Left lung (tissue), 10 donors: ENCODE data around the gene PIK3AP1. TPM values are rescaled to one million over a fixed set of nuclear protein-coding genes. Genes with fewer than 3 reads are reported as not detected.

Experiments used
- ATAC-seq: fragments of 200-7000 bp; cut with Tn5 transposase; one replicate; pipeline ENCODE4 v1.9.1; 2020; ENCODE audit warnings: moderate library complexity
- DNase-seq, 4 donors: peaks; one replicate each; pipeline ENCODE4 v3.0.0-alpha.2; 2013 to 2020
- H3K27ac ChIP-seq, 2 donors: fragments of 200-600 bp; sonication (generic) in 1 of 2; one replicate each; pipeline versions ENCODE4 v1.5.0 to v1.8.0; 2020 to 2021
- H3K27me3 ChIP-seq, 2 donors: fragments of 200-600 bp; sonication (generic) in 1 of 2; one replicate each; pipeline versions ENCODE4 v1.5.0 to v1.8.0; 2020 to 2021
- H3K36me3 ChIP-seq, 2 donors: fragments of 200-600 bp; sonication (generic) in 1 of 2; one replicate each; pipeline versions ENCODE4 v1.5.0 to v1.8.0; 2020 to 2021
- H3K4me1 ChIP-seq, 2 donors: fragments of 200-600 bp; one replicate each; pipeline ENCODE4 v1.8.0; 2021
- H3K4me3 ChIP-seq, 2 donors: fragments of 200-600 bp; sonication (generic) in 1 of 2; one replicate each; pipeline versions ENCODE4 v1.5.0 to v1.8.0; 2020 to 2021; ENCODE audit warnings: mild to moderate bottlenecking in 1 of 2
- H3K9me3 ChIP-seq, 2 donors: fragments of 200-600 bp; sonication (generic) in 1 of 2; one replicate each; pipeline versions ENCODE4 v1.5.0 to v1.8.0; 2020 to 2021
- intact Hi-C, 2 donors: fragments of 100-400 bp; cut with DNase I; formaldehyde crosslinking; loops; one replicate each; pipeline versions ENCODE4 v1.11.2 to v1.14.2; 2022
- polyA plus RNA-seq, 6 donors: library from polyadenylated mRNA; unstranded; fragments of 120-200 nt; gene quantifications; one replicate each; pipeline ENCODE4 v1.2.1, GENCODE V29; 2013; ENCODE audit not compliant: insufficient read length in 6 of 6
- total RNA-seq, 2 donors: library from RNA; stranded (reverse); fragmentation: NEBNext Ultra II Directional; extraction: Animal tissue kit (Norgen Biotek cat#: 25700); gene quantifications; one replicate each; pipeline ENCODE4 v1.2.1, GENCODE V29; 2021
- TF ChIP-seq, protein P1 (sequence below), 2 donors: fragments of 200-600 bp; sonication (generic) in 1 of 2; IDR thresholded peaks; one replicate each; pipeline versions ENCODE4 v1.5.0 to v1.8.0; 2021; ENCODE audit warnings: antibody characterized with exemption in 2 of 2
- donor health status: DM: no; HTN: yes; CAD: no.
- donor health status: DM: no; HTN: no; CAD: no.

PIK3AP1 gene
- total and polyA plus RNA-seq, 8 donors = 2.3 to 91.3 (median 3.6) TPM

DNA sequence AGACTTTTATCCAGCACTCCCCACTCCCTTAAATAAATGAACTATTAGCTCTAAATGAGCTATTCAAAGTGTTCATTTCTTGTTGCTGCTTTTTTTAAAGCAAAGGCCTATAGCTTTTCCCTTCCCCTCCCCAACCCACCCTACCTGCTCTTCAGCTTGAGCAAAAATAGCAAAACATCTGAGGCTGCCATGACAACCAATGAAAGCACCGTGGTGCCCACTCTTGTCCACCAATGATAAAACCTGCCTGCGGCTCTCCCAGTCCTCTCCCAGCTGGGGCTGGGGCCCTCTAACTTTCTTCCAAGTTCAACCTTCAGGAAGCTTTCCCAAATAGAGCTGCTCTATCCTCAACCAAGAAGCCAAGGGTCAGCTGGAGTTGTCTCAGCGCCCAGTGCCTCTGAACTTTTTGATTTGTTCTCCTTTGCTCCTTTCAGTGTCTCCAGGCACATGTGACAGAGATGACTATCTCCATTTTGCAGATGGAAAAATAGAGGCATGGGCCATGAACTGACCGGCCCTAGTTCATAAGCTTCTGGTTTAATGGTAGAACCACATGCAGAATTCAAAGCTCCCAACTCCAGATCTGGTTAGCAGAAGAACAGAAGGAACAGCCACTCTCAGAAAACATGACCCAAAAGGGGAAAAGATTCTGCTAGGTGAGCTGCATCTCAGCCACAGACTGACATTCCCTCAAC lies 47.7 kb downstream of the PIK3AP1 start:
- TF ChIP-seq, protein P1, sequence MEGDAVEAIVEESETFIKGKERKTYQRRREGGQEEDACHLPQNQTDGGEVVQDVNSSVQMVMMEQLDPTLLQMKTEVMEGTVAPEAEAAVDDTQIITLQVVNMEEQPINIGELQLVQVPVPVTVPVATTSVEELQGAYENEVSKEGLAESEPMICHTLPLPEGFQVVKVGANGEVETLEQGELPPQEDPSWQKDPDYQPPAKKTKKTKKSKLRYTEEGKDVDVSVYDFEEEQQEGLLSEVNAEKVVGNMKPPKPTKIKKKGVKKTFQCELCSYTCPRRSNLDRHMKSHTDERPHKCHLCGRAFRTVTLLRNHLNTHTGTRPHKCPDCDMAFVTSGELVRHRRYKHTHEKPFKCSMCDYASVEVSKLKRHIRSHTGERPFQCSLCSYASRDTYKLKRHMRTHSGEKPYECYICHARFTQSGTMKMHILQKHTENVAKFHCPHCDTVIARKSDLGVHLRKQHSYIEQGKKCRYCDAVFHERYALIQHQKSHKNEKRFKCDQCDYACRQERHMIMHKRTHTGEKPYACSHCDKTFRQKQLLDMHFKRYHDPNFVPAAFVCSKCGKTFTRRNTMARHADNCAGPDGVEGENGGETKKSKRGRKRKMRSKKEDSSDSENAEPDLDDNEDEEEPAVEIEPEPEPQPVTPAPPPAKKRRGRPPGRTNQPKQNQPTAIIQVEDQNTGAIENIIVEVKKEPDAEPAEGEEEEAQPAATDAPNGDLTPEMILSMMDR (IDR thresholded peaks at IDR 0.05) = no peak
- peak overlapping the region; percentile 76 to 90 for H3K27ac ChIP-seq
- intact Hi-C loops = no loop called here
- H3K27me3 ChIP-seq = no peaks in the 10 kb centered on the region
- H3K4me3 ChIP-seq = no peak overlapping the region
- no peak for ATAC-seq
- peaks cover 9 to 89% of the 10 kb centered on the region in 2 donors for H3K4me1 ChIP-seq
- DNase-seq = peak in 1 of 4 donors; percentile 63
- no peaks in the 10 kb centered on the region for H3K9me3 ChIP-seq
- no peaks in the 10 kb centered on the region for H3K36me3 ChIP-seq

DNA sequence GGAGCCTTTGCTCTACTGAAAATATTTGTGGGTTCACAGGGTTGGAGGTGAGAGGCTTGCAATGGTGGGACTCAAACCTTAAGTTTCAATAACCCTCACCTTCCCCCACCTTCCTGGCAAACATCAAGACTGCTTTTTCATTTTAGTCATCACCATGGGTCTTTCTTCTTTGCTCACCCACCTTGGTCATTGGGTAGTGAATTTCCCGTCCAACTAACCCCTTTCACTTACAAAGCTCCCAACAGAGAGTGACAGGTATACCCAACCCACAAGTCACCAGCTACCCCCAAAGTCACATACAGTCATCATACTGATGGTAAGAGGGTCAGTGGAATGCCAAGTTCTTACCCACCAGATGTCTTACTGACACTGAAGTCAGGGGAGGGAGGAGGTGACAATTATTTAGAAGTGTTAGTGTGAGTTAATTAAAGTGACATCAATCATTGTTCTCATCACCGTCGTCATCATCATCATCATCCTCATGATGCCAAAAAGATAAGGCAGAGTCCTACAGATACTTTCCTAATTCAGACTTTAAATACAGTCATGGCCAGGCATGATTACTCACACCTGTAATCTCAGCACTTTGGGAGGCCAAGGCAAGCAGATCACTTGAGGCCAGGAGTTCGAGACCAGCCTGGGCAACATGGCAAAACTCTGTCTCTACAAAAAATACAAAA lies 49.0 kb downstream of the PIK3AP1 start:
- Histone ChIP-seq H3K9me3 (no peaks in the 10 kb centered on the region), H3K4me3 (no peak overlapping the region), H3K4me1 (peaks cover 9 to 80% of the 10 kb centered on the region in 2 donors), H3K27me3 (no peaks in the 10 kb centered on the region), H3K36me3 (no peaks in the 10 kb centered on the region), H3K27ac (peak overlapping the region in 1 of 2 donors; percentile 90)
- DNase-seq (no peak), ATAC-seq (no peak)
- intact Hi-C loops = no loop called here
- TF ChIP-seq, protein P1 (IDR thresholded peaks at IDR 0.05) = no peak

DNA sequence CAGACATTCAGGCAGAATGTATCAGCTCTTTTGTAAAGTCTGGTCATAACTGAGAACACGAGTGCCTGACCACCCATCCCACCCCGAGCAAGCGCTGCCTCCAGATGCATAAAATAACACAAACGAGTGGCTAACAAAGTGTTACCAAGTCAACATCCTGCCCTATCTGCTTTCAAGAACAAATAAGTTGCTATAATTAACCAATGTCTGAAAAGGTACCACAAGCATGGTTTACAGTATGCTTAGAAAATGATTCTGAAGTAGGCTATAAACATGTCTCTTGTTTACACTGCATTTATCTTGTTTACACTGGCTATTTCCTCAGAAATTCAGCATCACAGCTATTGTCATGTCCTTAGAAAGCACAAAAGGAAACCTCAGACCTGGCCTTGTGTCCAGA lies 49.5 kb downstream of the PIK3AP1 start:
- TF ChIP-seq, protein P1 (IDR thresholded peaks at IDR 0.05) = no peak
- DNase-seq = no peak
- intact Hi-C loops = no loop called here
- peak overlapping the region in 1 of 2 donors; percentile 37 for H3K27ac ChIP-seq
- no peaks in the 10 kb centered on the region for H3K9me3 ChIP-seq
- no peak for ATAC-seq
- H3K27me3 ChIP-seq = no peaks in the 10 kb centered on the region
- H3K4me3 ChIP-seq = no peak overlapping the region
- H3K4me1 ChIP-seq = peaks cover 9 to 75% of the 10 kb centered on the region in 2 donors
- H3K36me3 ChIP-seq = peaks cover 0 to 2% of the 10 kb centered on the region in 2 donors

DNA sequence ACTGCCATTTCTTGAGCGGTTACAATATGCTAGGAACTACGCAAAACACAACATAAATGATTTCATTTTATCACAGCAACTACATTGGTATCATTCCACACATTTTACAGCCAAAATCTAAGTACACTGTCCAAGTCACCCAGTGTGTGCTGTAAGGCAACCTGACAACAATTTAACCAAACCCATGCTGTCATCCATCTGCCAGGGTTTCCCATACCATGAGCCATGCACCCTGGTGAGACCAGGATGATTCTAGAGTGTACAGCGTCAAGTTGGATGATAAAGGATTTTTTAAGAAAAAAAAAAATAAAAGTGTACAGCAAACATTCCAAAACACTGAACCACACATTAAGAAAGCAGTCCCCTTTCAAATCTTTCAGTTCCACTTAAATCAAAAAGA lies 52.9 kb downstream of the PIK3AP1 start:
- Histone ChIP-seq H3K4me1 (peaks cover 0 to 57% of the 10 kb centered on the region in 2 donors), H3K9me3 (no peaks in the 10 kb centered on the region), H3K4me3 (no peak overlapping the region), H3K27ac (no peak overlapping the region), H3K36me3 (peaks cover 0 to 5% of the 10 kb centered on the region in 2 donors), H3K27me3 (no peaks in the 10 kb centered on the region)
- intact Hi-C loops = no loop called here
- TF ChIP-seq, protein P1 (IDR thresholded peaks at IDR 0.05) = no peak
- ATAC-seq (no peak), DNase-seq (no peak)

DNA sequence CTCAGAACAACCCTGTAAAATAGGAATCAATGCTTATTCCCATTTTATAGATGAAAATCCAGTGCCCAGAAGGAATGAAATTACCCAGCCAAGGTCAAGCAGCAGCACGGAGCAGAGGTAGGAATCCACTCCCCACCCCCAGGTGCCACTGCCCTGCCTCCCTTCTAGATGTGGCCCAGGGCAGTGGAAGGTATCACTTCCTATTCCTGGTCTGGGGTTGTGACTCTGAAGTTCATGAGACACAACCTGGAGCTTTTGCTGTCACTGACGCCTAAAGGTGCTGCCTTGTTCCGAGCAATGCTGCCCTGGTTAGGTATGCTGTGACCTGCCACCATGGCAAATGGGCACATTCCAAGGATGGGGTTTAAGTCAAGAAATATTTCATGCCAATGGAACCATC lies 53.6 kb downstream of the PIK3AP1 start:
- intact Hi-C loops = no loop called here
- Histone ChIP-seq H3K4me1 (peaks cover 0 to 53% of the 10 kb centered on the region in 2 donors), H3K27ac (no peak overlapping the region), H3K4me3 (no peak overlapping the region), H3K36me3 (peaks cover 0 to 5% of the 10 kb centered on the region in 2 donors), H3K27me3 (no peaks in the 10 kb centered on the region), H3K9me3 (no peaks in the 10 kb centered on the region)
- TF ChIP-seq, protein P1 (IDR thresholded peaks at IDR 0.05) = no peak
- DNase-seq (no peak), ATAC-seq (no peak)
